Hematopoietic multipotent progenitor cell treated with erythropoietin and hydrocortisone succinate and interleukin-3 and kit ligand, for 17 days (in vitro differentiated cells): ENCODE data around the gene CHST13.

Experiments used
- DNase-seq: peaks from one replicate; pipeline ENCODE4 v3.0.0-alpha.2; 2015; ENCODE audit warnings: low spot score

The CHST13 gene

GRCh38 chr3:126488185-126488584, 35.8 kb upstream of the CHST13 start:
- no peak for DNase-seq

- DNase-seq: no peak
These were observed 34.9 kb upstream of the CHST13 start for GRCh38 chr3:126488886-126489569.

GRCh38 chr3:126490619-126491018, 33.3 kb upstream of the CHST13 start:
- DNase-seq: no peak

GRCh38 chr3:126491221-126492013, 32.5 kb upstream of the CHST13 start:
- no peak for DNase-seq

- DNase-seq: no peak
These were observed 30.9 kb upstream of the CHST13 start for GRCh38 chr3:126493051-126493450.

GRCh38 chr3:126493739-126494138, 30.2 kb upstream of the CHST13 start:
- DNase-seq: no peak

GRCh38 chr3:126494204-126494969, 29.6 kb upstream of the CHST13 start:
- DNase-seq: no peak

- no peak for DNase-seq
These were observed 29.1 kb upstream of the CHST13 start for GRCh38 chr3:126494970-126495230.

- DNase-seq: no peak
These were observed 28.2 kb upstream of the CHST13 start for GRCh38 chr3:126495786-126496185.

- no peak for DNase-seq
These were observed 26.8 kb upstream of the CHST13 start for GRCh38 chr3:126496894-126497850.

GRCh38 chr3:126497956-126498355, 26.0 kb upstream of the CHST13 start:
- DNase-seq: no peak

- no peak for DNase-seq
These were observed 25.5 kb upstream of the CHST13 start for GRCh38 chr3:126498461-126498860.

GRCh38 chr3:126498929-126499328, 25.0 kb upstream of the CHST13 start:
- no peak for DNase-seq

- no peak for DNase-seq
These were observed 24.6 kb upstream of the CHST13 start for GRCh38 chr3:126499401-126499800.

GRCh38 chr3:126500016-126500415, 23.9 kb upstream of the CHST13 start:
- no peak for DNase-seq

- DNase-seq: no peak
These were observed 22.9 kb upstream of the CHST13 start for GRCh38 chr3:126501054-126501453.

GRCh38 chr3:126501736-126502135, 22.2 kb upstream of the CHST13 start:
- DNase-seq: no peak

GRCh38 chr3:126502656-126503055, 21.3 kb upstream of the CHST13 start:
- no peak for DNase-seq

GRCh38 chr3:126503701-126504100, 20.3 kb upstream of the CHST13 start:
- DNase-seq: no peak

- DNase-seq: no peak
These were observed 16.1 kb upstream of the CHST13 start for GRCh38 chr3:126507886-126508285.

- DNase-seq: no peak
These were observed 15.4 kb upstream of the CHST13 start for GRCh38 chr3:126508564-126508964.
